AG10803 (cell line): ENCODE results near the gene PNMA8B.

Source experiments
- DNase-seq: peaks from one replicate; pipeline ENCODE4 v3.0.0; 2010; ENCODE audit warnings: low read depth
- H3K4me3 ChIP-seq: 2 replicates; pipeline ENCODE4 v1.5.1; 2011; ENCODE audit warnings: mild to moderate bottlenecking, low read length, control low read depth
- TF ChIP-seq, protein P1 (sequence below): conservative IDR thresholded peaks from 2 replicates; pipeline ENCODE4 v1.5.1; 2011; ENCODE audit warnings: mild to moderate bottlenecking, low read length, control low read depth, inconsistent platforms

The PNMA8B gene

DNA sequence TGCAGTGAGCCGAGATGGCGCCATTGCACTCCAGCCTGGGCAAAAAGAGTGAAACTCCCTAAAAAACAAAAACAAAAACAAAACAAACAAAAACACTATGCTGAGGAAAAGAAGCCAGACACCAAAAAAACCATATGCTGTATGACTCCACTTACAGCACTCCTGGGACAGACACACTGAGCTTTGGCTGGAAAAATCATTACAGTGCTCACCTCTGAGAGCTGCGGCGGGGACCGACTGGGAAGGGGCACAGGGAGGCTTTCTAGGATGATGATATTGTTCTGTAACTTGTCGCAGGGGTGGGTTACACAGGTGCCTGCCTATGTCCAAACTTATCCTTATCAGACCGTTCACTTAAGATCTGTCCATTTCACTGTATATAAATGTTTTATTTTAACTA, 32.2 kb downstream of the PNMA8B start:
- no peak for DNase-seq
- TF ChIP-seq, protein P1, sequence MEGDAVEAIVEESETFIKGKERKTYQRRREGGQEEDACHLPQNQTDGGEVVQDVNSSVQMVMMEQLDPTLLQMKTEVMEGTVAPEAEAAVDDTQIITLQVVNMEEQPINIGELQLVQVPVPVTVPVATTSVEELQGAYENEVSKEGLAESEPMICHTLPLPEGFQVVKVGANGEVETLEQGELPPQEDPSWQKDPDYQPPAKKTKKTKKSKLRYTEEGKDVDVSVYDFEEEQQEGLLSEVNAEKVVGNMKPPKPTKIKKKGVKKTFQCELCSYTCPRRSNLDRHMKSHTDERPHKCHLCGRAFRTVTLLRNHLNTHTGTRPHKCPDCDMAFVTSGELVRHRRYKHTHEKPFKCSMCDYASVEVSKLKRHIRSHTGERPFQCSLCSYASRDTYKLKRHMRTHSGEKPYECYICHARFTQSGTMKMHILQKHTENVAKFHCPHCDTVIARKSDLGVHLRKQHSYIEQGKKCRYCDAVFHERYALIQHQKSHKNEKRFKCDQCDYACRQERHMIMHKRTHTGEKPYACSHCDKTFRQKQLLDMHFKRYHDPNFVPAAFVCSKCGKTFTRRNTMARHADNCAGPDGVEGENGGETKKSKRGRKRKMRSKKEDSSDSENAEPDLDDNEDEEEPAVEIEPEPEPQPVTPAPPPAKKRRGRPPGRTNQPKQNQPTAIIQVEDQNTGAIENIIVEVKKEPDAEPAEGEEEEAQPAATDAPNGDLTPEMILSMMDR: no peak
- H3K4me3 ChIP-seq: no peak overlapping the region

DNA sequence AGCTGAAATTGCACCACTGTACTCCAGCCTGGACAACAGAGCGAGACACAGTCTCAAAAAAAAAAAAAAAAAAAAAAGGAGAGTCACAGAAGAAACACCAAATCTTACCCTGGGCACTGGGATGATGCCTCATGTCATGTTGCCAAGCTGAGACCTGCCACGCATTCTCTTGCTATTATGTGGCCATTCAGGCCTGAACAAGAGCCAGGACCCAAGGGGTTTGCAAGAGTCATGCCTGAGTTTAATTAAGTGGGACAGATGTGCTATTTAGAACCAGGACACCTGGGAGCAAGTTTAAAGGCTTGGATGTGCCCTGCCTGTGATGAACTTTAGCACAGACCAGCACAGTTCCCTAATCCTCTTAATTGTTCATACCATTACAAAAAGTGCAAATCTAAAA, 34.1 kb downstream of the PNMA8B start:
- DNase-seq: peak; percentile 32
- H3K4me3 ChIP-seq: no peak overlapping the region
- TF ChIP-seq, protein P1: no peak

DNA sequence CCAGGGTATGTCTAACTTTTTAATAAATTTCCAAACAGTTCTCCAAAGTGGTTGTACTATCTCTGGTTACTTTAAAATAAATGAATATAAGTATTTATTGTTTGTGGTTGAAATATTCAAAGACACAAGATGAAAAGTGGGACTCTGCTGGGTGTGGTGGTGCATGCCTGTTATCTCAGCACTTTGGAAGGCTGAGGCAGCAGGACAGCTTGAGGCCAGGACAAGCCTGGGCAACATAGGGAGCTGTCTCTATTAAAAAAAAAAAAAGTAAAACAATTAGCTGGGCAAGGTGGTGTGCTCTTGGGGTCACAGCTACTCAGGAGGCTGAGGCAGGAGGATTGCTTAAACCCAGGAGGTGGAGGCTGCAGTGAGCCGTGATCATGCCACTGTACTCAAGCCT, 34.7 kb downstream of the PNMA8B start:
- no peak overlapping the region for H3K4me3 ChIP-seq
- no peak for DNase-seq
- TF ChIP-seq, protein P1: no peak

DNA sequence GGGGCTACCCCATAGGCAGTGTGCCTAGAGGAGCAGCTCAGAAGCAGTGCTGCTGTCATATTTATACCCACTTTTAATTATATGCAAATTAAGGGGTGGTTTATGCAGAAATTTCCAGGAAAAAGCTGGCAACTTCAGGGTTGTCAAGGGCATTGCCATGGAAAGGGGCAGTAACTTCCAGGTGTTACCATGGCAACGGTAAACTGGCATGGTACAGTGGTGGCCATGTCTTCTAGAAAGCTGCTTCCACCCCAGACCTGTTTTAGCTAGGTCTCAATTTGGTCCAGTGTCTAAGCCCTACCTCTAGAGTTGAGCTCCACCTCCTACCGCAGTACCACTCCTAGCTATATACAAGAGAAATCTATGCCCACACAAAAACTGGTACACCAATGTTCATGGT, 35.6 kb downstream of the PNMA8B start:
- DNase-seq: no peak
- H3K4me3 ChIP-seq: no peak overlapping the region
- TF ChIP-seq, protein P1: no peak

DNA sequence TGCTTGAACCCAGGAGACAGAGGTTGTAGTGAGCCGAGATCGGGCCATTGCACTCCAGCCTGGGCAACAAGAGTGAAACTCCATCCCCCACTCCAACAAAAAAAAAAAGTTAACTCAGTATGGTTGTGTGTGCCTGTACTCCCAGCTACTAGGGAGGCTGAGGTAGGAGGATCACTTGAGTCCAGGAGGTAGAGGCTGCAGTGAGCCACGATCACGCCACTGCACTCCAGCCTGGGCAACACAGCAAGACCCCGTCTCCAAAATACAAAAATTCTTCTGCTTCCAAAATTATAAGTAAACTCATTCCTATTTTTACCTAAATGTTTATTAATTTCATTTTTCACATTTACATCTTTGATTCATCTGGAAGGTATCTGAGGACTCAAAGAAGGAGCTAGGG, 38.7 kb downstream of the PNMA8B start:
- TF ChIP-seq, protein P1: no peak
- DNase-seq: no peak
- no peak overlapping the region for H3K4me3 ChIP-seq

DNA sequence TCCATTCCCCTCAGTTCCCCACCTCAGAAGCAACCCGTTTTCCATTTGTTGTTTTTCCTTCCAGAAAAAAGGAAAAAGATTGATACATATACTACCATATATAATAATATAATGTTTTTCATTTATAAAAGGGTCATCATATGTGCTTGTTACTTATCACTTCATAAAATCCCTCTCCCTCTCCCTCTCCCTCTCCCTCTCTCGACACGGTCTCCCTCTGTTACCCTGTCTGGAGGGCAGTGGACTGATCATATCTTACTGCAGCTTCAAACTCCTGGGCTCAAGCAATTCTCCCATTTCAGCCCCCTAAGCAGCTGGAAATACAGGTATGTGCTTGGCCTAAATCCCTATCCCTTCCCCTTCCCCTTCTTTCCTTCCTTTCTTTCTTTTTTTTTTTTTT, 41.4 kb downstream of the PNMA8B start:
- TF ChIP-seq, protein P1: no peak
- H3K4me3 ChIP-seq: no peak overlapping the region

DNA sequence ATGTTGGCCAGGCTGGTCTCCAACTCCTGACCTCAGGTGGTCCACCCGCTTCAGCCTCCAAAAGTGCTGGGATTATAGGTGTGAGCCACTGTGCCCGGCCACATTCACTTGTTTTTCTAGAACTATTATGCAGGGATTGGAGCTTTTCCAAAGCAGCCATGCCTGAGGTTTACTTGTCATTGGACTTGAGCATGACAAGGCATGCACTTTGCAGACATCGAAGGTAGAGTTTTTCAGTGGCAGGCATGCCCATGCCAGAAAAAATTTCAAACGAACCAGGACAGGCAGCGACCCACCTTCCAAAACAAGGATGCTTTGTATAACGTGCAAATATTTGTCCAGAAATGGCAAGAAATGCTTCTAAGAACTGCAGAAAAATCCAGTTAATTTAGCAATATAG, 42.0 kb downstream of the PNMA8B start:
- H3K4me3 ChIP-seq: no peak overlapping the region
- TF ChIP-seq, protein P1: no peak
- no peak for DNase-seq

More for the DNA sequence above, 41.4 kb downstream of the PNMA8B start:
- no peak for DNase-seq
